ENCODE results near the gene SMAD5. TPM values are rescaled to one million over a fixed set of nuclear protein-coding genes. Genes with fewer than 3 reads are reported as not detected.

The SMAD5 gene
- total RNA-seq, 1 experiment from 2014 or later = 64.3 TPM

GRCh38 chr5:136228136-136228757, 95.6 kb downstream of the SMAD5 start:
- Histone ChIP-seq H3K27me3 (ENCODE audit: insufficient read depth, low read length) (peaks cover 30% of the 10 kb centered on the region; the same call in 1 of the 2 replicates), H3K79me2 (ENCODE audit: insufficient read depth, low read length) (no peaks in the 10 kb centered on the region), H2AFZ (ENCODE audit: low read depth, low read length, poor library complexity, severe bottlenecking) (no peak overlapping the region), H4K20me1 (ENCODE audit: insufficient read depth) (no peaks in the 10 kb centered on the region), H3K9me2 (ENCODE audit: insufficient read depth) (no peaks in the 10 kb centered on the region), H3K4me3 (replicated peaks in 1 of 2; ENCODE audit: low read depth in 1 of 2, low read length in 2 of 2) (no peak overlapping the region), H3K27ac (ENCODE audit: low read depth, low read length) (no peak overlapping the region), H3K4me2 (ENCODE audit: low read length) (no peak overlapping the region), H3K4me1 (ENCODE audit: control insufficient read depth in 1 of 2, insufficient read depth in 2 of 2, low read length in 2 of 2) (no peaks in the 10 kb centered on the region), H3K9ac (ENCODE audit: low read length) (no peak overlapping the region), H3K36me3 (ENCODE audit: control insufficient read depth in 1 of 2, insufficient read depth in 2 of 2, low read length in 2 of 2) (no peaks in the 10 kb centered on the region), H3K9me3 (ENCODE audit: control insufficient read depth in 1 of 2, insufficient read depth in 1 of 2, low read depth in 1 of 2, low read length in 2 of 2) (no peaks in the 10 kb centered on the region)
- BruUV-seq (replicated peaks) = no TSS peak
- no peak for ATAC-seq
- DNase-seq (ENCODE audit: low read depth, low spot score) = no peak
- POLR2A ChIA-PET = no interaction called here
- CTCF ChIA-PET = no interaction called here
- TF ChIP-seq ZBTB33 (IDR thresholded peaks at IDR 0.05; ENCODE audit: extremely low read depth, insufficient replicate concordance, low read length) (no peak), POLR2A (IDR thresholded peaks at IDR 0.05; ENCODE audit: borderline replicate concordance, extremely low read depth, insufficient read depth, insufficient read length) (no peak), ZFX (IDR thresholded peaks at IDR 0.05) (no peak), YY1 (IDR thresholded peaks at IDR 0.05; ENCODE audit: extremely low read depth, insufficient replicate concordance, low read depth, low read length) (no peak), EZH2 (IDR thresholded peaks at IDR 0.05) (no peak)
- RAD21 ChIA-PET (ENCODE audit: low non-redundant PET in 1 of 2, low total read pairs in 2 of 2, uncharacterized antibody in 2 of 2, unreplicated experiment in 2 of 2) = no interaction called here
- intact Hi-C loops (cut with micrococcal nuclease) = no loop called here

GRCh38 chr5:136230176-136230575, 97.5 kb downstream of the SMAD5 start:
- H3K27ac ChIP-seq (ENCODE audit: low read depth, low read length) = no peak overlapping the region
- CTCF ChIA-PET = no interaction called here

More at GRCh38 chr5:136230176-136230575, 97.5 kb downstream of the SMAD5 start:
- no peak for TF ChIP-seq ELF1 (IDR thresholded peaks at IDR 0.05; ENCODE audit: borderline replicate concordance, low read depth)
- TF ChIP-seq FOSL1 (IDR thresholded peaks at IDR 0.05; ENCODE audit: low read depth) = no peak
- no peak for TF ChIP-seq EGR1 (IDR thresholded peaks at IDR 0.05; ENCODE audit: low read depth)
- TF ChIP-seq CBX3 (IDR thresholded peaks at IDR 0.05; ENCODE audit: low read depth) = no peak
- TF ChIP-seq REST (IDR thresholded peaks at IDR 0.05; ENCODE audit: low read depth) = no peak
- TF ChIP-seq CTCF (IDR thresholded peaks at IDR 0.05 in 2 of 3, conservative IDR thresholded peaks at IDR 0.05 in 1 of 3; ENCODE audit: borderline replicate concordance in 1 of 3, insufficient read depth in 1 of 3, low read depth in 2 of 3, low read length in 2 of 3) = no peak
- no TSS peak for BruUV-seq (replicated peaks)
- Histone ChIP-seq H2AFZ (ENCODE audit: low read depth, low read length, poor library complexity, severe bottlenecking) (no peak overlapping the region), H3K4me3 (replicated peaks in 1 of 2; ENCODE audit: low read depth in 1 of 2, low read length in 2 of 2) (no peak overlapping the region), H4K20me1 (ENCODE audit: insufficient read depth) (no peaks in the 10 kb centered on the region), H3K9me3 (ENCODE audit: control insufficient read depth in 1 of 2, insufficient read depth in 1 of 2, low read depth in 1 of 2, low read length in 2 of 2) (no peaks in the 10 kb centered on the region), H3K9me2 (ENCODE audit: insufficient read depth) (no peaks in the 10 kb centered on the region), H3K27me3 (ENCODE audit: insufficient read depth, low read length) (peaks cover 28% of the 10 kb centered on the region; the same call in 1 of the 2 replicates), H3K4me2 (ENCODE audit: low read length) (no peak overlapping the region), H3K79me2 (ENCODE audit: insufficient read depth, low read length) (no peaks in the 10 kb centered on the region), H3K9ac (ENCODE audit: low read length) (no peak overlapping the region), H3K4me1 (ENCODE audit: control insufficient read depth in 1 of 2, insufficient read depth in 2 of 2, low read length in 2 of 2) (no peaks in the 10 kb centered on the region), H3K36me3 (ENCODE audit: control insufficient read depth in 1 of 2, insufficient read depth in 2 of 2, low read length in 2 of 2) (no peaks in the 10 kb centered on the region)
- ChIA-PET RAD21 (ENCODE audit: low non-redundant PET in 1 of 2, low total read pairs in 2 of 2, uncharacterized antibody in 2 of 2, unreplicated experiment in 2 of 2) (no interaction called here), POLR2A (no interaction called here)
- intact Hi-C loops (cut with micrococcal nuclease) = no loop called here
- DNase-seq (ENCODE audit: low read depth, low spot score) = no peak
- ATAC-seq = no peak
